HS-5 (cell line): ENCODE data around the gene SOX13.
A peak's percentile ranks its signal among the peaks of the same experiment; 100 is the strongest.
"Not testable (repeated sequence)": the region's sequence is repeated elsewhere in the genome, so short reads cannot be mapped to it uniquely, and the experiment has no call there.

Experiments
- DNase-seq: peaks from one replicate; pipeline ENCODE4 v3.0.0-alpha.2; 2012; ENCODE audit warnings: low read depth

Gene SOX13

DNA sequence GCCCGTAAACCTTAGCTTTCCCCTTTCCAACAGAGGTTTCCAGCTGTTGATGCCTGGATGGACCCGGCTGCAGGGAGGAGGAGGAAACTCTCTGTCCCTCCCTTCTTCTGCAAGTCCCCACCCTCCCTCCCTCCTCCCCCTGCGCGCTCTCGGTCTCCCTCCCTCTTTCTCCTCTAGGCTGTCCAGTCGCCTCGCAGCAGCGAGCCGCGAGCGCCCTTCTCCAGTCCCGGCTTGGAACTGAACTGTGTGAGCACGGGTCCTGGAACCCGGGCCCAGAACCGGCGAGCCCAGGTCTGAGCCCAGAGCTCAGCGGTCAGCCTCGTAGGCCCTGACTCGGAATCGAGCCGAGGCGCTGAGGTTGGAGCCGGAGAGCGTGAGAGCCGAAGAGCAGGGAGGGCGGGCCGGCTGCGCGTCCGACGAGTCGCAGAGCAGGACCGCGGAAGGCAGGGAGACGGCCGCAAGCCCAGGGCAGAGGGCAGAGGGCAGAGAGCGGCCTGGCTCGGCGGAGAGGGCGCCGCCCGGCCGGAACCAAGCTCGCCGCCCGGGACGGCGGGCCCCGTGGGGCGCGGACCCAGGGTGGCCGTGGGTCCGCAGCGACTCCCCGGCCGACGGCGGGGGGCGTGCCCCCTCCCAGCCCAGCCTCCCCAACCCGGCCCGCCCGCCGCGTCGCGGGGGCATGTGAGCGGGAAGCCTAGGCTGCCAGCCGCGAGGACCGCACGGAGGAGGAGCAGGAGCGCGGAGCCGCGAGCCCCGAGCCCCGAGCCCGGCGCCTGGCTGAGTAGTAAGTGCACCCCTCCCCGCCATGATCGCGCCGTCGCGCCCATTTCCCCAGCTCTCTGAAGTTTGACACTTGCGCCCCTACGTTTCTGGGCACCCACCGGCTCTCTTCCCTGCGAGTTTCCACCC, at the start of gene SOX13:
TSS of gene SOX13 (plus strand) at position 185 of the 906 bp plus-strand sequence. CDS start 39,801 bp downstream, outside the sequence.
- DNase-seq, result peak; percentile 75

DNA sequence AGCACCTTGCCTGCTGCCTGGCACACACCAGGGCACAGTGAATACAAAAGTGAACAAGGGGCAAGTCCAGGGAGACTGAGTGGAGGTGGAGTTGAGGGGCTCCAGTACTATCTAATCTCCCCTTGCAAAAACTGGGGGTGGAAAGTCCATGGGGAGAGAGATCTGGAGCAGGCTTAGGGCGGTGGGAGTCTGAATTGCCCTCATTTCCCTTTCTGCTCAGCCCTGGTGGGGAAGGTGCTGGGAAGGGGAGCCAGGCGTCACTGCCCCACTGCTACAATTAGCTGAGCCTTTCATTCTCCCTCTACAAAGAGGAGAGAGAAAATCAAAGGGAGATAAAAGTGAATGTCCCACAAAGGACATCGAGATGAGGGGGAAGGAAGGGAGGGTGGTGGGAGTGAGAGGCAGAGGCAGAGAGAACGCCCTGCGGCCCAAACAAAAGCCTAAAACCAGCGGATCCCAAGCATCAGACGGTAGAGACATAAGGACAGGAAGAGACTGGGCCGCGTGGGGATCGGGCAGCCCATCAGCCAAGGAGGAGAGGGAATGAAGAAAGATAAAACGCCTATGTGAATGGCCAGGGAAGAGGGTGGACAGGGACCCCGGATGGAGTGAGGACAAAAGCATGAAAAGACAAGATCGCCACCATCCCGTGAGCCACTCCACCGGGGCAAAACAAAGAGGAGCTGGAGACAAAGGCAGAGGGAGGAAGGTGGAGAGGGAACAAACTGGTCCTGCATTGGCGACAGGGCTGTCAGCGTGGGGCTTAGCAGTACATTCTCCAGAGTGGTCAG, 46.8 kb upstream of the SOX13 start:
- no peak for DNase-seq

DNA sequence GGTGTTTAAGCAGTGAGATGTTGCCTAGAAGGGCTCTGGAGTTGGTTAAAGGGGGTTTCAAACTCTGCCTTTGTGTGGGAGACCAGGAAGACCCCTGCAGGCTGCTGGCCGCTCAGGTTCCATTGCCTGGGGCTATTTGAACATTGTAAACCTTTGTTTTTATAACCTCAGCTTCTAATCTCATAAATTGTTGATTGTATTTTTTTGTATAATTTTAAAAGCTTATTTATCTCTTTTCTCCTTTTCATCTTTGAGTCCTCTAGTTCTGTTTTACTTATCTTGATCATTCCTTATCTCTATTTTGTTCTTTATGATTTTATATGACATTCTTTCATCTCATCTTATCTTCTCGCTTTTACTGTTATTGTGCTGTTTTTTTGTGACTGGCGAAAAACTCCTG, 45.5 kb upstream of the SOX13 start:
- DNase-seq, result no peak

DNA sequence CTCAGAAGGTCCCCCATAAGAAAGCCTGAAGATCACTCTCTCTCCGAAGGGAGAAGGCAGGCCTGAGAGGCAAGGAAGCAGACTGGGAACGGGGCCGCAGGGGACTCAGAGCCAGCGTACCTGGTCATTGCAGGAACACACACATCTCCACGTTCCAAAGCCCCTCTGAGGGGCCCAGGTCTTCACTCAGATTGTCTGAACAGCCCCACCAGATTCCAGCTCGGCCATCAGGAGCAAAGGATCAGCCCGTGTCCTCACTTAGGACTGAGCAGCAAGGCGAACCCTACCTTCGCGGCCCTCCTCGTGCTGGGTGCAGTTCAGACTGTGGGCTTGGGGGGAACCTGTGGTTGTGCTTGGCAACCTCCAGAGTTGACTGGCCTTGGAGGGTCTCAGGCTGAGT, 43.9 kb upstream of the SOX13 start:
- no peak for DNase-seq

DNA sequence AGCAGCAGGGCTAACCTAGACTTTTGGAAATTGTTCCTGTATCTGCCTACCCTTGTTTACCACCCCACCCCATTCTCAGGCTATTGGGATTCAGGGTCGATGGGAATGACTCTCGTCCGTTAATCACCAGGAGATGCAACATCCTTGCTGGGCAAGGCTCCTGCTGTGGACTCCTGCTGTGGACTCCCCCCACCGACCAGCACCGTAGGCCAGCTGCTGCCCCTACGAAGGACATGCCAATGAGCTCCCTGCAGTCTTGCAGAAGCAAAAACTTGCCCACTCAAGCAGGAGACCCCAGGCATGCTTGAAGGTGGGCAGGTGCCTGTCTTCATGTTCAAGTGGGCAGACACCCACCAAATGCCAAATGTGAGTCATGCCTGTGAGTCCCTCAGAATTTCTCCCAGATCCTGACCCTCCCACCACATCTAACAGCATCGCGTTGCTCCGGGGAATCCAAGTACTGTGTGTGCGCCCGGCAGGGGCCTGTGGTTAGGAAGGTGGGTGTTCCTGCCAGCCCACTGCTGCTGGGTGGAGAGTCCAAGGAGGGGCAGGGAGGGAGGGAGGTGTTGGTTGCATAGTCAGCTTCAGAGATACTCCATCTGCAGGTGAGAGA, 41.7 kb upstream of the SOX13 start:
- DNase-seq, result no peak

DNA sequence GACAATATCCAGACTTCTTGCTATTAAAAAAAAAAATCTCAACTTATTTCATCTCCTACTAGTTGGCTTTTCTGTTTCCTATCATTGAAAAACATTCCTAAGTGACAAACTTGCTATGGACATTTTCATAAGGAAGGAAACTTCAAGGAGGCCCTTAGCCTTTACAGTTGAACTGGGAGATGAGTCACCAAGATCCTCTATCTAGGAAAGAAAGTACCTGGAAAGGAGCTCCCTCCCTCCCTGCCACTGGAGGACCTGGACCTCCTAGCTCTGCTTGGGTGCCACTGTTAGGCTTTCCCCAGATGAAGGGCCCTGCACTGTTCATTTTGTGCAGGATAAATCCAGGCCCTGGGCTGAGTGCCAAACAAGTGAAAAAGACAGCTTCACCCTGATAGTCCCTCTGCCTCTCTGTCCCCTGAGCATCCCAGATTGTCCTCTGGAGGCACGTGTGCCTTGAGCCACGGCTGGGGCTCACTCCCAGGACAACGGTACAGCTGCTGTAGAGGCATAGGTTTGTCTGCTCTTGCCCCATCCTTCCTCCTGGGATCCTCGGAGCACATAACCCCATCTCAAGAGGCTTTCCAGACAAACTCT, 40.2 kb upstream of the SOX13 start:
- DNase-seq, result no peak

DNA sequence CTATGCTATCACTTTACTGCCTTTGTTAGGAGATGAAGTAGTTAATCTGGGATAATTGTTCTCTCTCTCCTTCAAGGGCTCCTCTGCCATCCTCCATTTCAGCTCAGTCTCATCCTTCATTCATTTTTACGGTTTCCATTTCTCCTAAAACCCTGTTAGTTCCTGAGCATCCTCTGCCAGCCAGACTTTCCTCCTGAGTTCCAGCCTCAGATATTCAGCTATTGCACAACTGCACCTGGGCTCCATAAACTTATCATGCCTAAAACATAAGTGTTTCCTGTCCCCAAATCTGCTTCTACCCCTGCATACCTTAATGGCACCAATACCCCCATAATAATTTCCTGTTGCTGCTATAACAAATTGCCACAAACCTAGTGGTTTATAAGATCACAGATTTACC, 39.6 kb upstream of the SOX13 start:
- DNase-seq, result no peak

DNA sequence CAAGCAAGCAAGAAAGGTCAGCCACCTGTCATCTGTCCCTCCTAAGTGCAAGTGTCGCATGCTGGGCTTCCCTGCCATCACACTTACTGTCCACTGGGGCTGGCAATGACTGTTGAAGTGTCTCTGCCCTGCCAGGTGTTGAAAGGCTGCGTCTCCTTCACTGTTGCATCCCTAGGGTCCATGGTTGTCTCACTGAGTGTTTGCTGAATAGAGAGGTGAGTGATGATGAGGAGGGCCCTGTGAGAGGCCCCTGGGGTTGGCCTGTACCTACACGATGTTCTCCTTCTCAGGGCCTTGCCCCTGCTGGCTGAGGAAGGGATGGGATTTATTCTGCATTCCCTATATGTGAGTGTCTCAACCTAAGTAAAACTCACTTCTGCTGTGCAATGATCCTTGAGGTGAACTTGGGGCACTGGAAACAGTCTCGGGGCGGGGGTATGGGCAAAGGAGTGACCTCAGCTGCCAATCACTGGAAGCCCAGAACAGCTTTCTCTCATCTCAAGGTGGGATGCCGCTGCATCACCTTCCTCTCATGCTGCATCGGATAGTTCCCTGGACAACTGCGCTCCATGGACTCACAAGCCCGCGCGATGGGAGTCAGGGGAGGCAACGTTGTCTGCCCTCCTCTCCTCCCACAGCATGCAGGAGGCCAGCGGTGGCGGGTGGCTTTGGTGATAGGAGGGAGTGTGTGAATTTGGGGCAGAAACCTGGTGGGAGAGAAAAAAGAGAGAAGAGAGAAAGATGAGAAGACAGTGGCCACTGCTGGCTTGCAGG, 35.8 kb upstream of the SOX13 start:
- no peak for DNase-seq

DNA sequence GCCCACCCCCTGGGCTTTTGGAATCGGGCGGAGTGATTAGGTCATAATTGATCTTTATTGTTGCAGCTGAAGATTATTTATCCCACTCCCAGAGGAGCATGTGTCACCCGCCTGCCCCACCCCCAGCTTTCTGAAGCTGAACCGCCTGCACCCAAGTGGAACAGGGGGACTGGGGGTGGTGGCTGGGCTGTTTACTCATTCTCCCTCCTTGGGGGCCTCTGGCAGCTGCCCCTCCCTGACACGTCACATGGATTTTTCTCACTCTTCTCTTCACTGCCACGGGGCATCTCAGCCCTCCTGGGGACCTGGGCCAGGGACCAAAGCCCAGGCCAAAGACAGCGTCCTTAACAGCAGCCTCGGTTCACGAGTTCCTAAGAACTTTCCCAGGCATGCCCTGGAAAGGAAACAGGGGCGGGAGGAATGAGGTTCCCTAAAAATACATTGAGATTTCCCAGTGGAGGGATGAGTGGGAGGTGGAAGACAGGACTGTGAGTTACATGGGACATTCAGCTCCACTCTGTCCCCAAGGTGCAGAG, 31.6 kb upstream of the SOX13 start:
- no peak for DNase-seq

DNA sequence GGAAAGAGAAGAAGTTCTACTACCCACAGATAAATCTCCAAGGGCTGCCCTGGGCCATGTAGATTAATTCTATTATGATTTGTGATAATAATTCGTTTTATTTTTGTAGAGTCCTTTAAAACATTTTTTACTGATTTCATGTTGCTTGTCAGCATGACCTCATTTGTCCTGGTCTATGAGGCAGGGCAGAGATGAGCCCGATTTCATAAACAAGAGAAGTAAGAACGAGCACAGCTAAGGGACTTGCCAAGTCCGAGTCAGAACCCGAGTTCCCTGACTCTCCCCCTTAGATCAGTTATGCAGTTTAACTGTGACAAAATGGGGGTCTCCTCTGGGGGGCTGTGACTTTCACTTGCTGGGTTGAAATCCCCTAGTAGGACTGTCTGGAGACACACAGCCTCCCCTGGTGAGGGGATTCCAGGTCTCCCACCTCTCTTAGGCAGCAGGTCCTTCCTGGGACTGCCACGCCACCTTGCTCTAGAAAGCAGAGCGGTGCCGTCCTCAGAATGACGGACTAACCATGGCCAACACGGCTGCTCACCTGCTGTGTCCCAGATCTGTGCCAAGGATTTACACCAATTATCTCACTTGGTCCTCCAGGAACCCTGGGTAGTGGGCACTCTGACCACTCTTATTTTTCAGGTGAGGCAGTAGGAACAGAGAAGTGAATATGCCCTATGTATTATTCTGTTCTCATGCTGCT, 31.0 kb upstream of the SOX13 start:
- no peak for DNase-seq

DNA sequence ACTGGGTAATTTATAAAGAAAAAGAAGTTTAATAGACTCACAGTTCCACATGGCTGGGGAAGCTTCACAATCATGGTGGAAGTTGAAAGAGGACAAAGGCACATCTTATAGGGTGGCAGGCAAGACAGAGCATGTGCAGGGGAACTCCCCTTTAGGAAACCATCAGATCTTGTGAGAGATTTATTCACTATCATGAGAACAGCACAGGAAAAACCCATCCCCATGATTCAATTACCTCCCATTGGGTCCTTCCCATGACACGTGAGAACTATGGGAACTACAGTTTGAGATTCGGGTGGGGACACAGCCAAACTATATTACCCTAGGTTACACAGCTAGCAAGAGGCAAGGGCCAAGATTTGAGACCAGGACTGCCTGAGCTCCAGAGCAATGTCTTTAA, 30.4 kb upstream of the SOX13 start:
- DNase-seq, result no peak

DNA sequence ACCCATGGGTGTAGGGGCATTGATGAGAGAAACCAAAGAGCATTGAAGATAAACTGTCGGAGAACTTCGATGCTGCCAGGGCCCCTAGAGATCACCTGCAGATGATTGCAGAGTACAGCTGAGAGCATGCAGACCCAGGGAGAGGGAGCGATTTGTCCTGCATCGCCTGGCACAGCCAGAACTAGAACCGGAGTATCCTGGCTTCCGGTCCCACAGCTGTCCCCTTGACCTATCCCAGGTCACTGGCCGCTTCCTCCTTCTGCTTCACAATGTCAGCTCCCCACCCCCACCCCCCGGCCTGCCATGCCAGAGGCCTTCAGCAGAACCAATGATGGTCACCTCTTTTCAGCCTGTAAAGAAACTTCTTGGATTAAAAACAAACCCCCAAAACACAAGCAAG, 29.2 kb upstream of the SOX13 start:
- DNase-seq, result no peak

DNA sequence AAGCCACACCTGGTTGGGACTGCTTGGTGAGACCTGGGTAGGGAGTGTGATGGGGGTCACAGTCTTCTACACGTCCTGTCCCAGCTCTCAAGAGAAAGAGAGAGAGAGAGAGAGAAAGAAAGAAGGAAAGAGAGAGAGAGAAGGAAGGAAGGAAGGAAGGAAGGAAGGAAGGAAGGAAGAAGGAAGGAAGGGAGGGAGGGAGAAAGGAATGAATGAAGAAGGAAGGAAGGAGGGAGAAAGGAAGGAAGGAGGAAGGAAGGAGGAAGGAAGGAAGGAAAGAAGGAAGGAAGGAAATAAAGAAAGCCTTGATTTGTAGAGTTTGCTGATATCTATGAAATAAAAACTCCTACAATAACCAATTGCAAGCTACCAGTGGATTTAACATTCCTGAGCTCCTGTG, 28.5 kb upstream of the SOX13 start:
- DNase-seq, result no peak

DNA sequence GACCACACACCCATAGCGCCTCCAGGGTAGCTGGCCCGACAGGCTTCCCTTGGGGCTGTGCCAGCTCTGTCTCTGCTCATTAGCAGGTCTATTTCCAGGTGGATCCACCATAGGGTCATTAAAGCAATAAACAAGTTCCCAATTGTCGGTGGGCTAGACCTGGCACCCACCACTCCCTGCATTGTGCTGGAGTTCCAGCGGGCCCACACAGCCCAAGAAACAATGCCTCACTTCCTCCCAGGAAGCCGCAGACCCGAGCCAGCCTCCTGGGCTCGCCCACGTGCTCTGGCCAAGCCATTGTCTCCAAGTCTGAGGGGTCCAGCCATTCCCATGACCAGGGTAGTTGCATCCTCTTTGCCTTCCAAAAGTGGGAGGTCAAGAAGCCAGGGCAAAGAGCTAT, 27.5 kb upstream of the SOX13 start:
- no peak for DNase-seq

DNA sequence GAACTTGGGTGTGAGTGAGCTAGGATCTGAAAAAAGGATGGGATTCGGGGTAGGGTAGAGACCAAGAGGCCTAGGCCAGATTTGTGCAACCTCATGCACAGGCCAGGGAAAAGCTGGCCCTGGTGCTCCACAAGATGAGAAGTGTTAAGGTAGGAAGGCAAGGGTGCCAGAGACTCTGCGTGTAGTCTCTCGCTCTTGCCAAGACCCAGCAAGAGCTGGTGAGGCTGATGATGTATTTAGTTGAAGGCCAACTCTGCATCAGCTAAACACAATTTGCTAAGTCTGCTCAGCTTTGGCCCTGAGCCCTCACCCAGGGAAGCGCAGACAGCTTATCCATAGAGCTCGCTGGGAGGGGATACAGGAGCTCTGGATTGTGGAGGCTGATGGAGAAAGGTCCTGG, 26.6 kb upstream of the SOX13 start:
- DNase-seq, result no peak

DNA sequence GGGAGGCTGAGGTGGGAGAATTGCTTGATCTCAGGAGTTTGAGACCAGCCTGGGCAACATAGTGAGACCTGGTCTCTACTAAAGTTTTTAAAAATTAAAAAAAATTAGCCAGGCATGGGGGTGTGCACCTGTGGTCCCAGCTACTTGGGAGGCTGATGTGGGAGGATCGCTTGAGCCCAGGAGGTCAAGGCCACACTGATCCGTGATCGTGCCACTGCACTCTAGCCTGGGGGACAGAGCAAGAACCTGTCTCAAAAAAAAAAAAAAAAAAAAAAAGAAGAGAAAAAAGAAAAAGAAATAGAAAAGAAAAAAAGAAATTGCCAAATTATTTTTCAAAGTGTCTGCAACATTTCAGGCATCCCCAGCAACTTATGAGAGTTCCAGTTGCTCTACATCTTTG, 24.1 kb upstream of the SOX13 start:
- not testable (repeated sequence) for DNase-seq

DNA sequence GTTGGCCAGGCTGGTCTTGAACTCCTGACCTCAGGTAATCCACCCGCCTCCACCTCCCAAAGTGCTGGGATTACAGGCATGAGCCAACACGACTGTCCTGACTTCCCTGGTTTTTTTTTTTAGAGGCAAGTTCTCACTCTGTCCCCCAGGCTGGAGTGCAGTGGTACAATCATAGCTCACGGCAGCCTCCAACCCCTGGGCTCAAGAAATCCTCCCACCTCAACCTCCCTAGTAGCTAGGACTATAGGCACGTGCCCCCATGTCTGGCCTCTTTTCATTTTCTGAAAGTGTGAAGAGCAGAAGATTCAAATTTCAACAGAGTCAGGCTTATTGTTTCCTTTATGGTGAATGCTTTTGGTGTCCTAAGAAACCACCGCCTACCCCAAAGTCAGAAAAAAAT, 21.7 kb upstream of the SOX13 start:
- DNase-seq, result no peak

DNA sequence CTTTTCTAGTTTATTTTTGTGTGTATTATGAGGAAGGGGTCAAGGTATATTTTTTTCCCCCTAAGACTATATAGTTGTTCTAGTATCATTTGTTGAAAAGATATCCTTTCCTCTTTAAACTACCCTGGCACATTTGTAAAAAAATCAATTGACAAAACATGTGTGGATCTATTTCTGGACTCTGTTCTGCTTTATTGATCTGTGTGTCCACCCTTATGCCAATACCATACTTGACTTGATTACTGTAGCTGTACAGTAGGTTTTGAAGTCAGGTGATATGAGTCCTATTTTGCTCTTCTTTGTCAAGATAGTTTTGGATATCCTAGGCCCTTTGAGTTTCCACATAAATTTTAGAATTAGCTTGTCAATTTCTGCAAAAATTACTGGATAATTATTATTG, 21.2 kb upstream of the SOX13 start:
- DNase-seq, result no peak

DNA sequence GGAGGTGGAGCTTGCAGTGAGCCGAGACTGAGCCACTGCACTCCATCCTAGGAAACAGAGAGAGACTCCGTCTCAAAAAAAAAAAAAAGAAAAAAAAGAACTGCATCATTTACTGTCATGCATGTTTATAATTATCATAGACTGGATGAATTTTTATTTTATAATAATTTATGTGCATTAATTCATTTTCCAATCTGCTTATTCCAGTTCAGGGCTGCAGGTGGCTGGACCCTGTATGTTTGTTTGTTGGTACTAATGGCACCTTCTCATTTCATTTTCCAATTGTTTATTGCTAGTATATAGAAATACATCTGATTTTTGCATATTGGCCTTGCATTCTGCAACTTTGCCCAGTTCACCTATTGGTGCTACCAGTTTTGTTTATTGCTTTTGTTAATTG, 19.0 kb upstream of the SOX13 start:
- no peak for DNase-seq

DNA sequence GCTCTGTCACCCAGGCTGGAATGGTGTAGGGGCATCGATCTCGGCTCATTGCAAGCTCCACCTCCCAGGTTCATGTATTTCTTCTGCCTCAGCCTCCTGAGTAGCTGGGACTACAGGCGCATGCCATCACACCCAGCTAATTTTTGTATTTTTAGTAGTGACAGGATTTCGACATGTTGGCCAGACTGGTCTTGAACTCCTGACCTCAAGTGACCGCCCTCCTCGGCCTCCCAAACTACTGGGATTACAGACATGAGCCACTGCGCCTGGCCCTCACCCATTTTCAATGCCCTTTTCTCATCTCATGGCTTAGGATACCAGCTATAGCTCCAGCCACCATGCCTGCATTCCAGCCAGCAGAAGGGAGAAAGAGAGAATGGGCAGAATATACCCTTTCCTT, 12.9 kb upstream of the SOX13 start:
- no peak for DNase-seq

DNA sequence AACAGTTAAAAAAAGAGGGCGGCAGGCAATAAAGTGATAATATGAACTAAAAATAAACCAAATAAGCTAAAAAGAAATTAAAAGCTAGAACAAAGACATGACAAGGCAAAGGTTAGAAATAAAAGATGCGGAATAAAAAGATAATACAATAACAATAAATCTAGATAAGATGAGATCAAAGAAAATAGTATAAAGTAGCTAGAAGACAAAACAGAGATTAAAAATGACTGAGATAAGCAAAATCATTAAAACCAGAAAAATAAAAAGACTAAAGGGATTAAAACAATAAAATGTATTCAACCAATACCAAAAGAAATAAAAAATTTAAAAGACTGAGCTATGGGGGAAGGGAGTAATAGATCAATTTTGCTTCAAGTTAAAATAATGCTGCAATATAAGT, 10.8 kb upstream of the SOX13 start:
- DNase-seq, result no peak
